Measurements from ENCODE around the gene RFT1. TPM values are rescaled to one million over a fixed set of nuclear protein-coding genes. Genes with fewer than 3 reads are reported as not detected.

The RFT1 gene
- total RNA-seq, 1 donor from 2014 or later, result 15.8 TPM

DNA sequence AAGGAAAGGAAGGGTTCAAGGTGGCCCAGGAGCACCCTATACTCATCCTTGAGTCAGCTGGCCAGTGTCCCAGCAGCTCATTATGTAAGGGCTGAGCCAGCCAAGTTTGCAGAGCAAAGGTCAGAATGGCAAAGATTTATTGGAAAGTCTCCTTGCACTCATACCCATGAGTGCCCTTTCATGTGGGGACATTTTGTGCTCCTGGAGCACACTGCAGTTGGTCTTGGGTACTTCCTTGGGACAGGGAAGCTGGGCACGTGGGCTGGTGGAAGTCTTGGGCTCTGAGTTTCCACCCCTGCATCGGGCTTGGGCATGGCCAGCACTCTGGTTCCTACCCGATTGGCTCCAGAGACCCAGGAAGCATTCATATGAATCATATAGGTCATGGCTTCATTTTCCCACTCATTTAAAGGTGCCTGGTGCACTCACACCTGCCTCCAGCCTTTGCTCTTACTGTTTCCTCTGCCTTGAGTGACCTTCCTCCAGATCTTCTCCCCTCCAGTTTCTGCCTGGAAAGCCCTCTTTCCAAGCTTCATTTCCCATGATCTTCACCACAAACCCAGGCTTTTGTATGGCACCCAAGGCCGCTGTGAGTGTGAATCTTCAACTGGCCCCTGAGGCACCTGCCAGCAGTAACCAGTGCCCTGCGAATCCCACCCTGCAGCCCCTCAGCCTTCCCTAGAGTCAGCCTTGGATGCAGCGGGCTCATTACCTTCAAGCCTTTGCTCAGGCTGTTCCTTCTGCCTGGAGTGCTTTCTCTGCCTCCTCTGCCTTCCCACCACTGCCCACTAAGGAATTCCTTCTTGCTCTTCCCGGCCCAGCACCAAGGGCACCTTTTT is 20.2 kb upstream of the RFT1 start:
- peak; percentile 59 for ATAC-seq

DNA sequence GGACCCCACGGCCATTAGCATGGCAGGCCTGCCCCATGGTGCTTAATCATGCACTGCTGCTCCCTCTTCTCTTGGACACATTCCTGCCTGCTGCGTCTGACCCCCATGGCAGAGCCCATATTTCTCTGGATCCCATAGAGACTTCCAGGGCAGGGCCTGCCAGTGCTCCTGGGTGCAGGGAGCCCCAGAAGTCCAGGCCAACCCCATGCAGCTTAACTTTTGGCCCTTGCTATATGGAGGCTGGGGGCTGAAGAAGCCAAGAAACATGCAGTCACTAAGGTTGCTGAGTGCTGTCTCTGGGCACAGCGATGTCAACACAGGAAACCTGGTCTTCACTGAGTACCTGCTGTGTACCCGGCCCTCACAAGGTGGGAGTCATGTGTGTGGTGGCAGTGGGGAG is 19.5 kb upstream of the RFT1 start:
- no peak for ATAC-seq

DNA sequence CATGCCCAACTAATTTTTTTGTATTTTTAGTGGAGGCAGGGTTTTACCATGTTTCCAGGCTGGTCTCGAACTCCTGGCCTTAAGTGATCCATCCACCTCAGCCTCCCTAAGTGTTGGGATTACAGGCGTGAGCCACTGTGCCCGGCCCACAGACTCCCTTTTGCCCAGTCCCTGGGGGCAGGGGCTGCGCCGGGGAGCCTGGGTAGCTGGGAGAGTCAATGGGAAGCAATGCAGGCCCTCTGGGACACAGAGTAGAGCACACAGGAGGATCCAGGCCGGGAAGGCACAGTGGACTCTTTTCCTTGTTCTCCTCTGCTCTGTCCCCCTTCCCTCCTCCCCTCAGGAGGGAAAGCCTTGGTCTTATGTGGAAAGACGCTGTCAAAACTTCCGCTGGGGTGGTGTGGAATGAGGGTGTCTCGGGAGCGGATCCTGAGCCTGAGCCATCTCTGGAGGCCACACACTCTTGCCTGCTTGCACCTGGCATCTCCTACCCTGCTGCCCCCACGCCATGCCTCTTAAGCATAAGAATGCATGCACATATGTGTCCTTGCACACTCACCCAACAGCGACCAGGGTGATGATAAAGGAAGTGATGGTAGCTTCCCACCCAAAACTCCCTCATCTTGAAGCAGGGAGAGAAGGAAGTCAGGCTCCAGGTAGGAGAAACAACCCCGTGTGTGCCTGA is 18.9 kb upstream of the RFT1 start:
- ATAC-seq, result no peak

DNA sequence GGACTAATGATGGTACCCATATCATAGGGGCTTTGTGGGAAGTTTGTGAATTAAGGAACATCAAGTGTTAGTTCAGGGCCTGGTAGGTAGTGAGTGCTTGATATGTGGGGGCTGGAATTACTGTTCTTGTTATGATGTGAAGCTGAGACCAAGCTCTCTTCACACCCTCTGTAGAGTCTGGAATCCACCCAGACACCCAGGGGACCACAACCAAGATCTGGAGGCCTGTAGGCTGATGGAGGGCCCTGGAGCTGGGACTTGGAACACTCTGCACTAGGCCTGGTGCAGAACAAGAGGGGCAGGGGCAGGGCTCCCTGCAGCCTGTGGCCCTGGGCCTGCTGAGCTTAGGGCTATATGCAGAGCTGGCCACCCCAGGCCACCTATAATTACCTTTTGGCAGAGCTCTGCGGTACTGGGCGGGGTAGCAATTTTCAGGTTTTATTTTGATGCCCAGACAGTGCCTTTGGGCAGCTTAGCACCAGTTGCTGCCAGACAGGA is 17.7 kb upstream of the RFT1 start:
- no peak for ATAC-seq

DNA sequence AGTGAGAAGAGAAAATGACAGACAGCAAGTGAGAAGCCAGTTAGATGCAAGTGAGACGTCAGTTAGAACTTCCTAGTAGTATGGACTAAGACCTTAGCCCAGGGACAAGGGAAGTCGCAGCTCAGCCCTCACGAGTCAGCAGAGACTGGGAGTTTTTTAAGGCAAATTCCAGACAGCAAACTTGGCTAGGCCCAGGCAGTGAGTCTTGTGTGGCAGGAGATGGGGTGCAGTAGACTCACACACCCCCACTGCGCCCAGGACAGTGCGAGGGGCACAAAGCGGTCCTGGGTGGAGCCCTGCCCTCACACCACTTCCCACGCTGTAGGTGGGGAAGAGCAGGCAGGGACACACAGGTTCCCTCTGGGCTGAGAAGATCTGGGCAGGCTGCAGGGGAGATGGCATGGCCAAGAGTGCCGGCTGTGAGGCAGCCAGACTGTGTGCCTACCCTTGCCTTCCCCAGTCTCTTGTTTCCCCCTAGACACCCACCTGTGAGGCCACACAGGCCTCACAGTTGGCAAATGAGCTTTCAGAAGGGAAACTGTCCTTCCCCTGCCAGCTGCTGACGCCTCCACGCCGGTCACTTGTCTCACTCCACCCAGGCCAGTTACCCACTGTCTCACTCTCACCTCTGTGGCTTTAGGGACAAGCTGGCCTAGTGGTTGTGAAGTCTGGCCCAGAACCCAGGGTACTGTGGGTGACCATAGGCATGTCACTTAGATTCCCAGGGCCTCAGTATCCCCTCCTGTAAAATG is 17.1 kb upstream of the RFT1 start:
- no peak for ATAC-seq

DNA sequence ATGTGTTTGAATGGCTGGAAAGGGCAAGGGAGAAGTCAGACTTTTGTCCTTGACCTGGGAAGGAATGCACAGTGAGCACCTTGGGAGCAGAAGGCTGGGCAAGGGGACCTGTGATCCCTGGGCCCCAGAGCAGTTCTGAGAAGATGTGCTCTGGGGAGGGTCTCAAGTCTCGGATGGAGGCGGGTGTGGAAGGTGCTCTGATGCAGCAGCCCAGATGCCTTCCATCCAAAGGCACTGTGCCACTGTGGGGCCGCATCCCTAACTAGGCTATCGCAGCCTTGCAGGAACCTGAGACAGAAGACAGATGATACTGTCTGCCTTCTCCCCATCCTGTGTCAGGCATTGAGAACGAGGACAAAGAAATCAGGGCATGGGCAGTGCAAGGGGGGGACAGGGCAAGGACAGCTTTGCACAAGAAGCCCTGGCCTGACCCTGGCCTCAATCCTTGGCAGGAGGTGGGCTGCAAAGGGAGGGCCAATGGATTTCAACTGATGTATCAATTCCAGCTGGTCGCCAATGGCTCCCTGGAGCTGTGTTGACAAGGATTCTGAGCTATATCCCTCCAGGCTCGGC is 16.2 kb upstream of the RFT1 start:
- ATAC-seq, result no peak

DNA sequence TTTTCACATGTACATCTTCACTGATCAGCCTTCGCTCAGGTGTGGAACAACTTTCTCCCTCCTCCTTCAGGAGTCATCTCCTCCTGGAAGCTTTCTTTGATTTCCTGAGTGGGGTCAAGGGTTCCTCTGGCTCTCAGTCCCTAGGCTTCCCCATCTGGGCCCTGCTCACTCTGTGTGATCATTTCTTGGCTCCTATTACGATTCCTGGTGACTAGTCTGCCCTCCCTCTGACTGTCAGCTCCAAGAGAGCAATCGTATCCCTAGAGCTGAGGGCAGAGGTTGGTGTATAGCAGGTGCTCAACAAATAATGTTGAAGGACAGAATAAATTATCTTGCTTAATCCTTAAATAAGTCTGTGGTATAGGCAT is 15.5 kb upstream of the RFT1 start:
- no peak for ATAC-seq

DNA sequence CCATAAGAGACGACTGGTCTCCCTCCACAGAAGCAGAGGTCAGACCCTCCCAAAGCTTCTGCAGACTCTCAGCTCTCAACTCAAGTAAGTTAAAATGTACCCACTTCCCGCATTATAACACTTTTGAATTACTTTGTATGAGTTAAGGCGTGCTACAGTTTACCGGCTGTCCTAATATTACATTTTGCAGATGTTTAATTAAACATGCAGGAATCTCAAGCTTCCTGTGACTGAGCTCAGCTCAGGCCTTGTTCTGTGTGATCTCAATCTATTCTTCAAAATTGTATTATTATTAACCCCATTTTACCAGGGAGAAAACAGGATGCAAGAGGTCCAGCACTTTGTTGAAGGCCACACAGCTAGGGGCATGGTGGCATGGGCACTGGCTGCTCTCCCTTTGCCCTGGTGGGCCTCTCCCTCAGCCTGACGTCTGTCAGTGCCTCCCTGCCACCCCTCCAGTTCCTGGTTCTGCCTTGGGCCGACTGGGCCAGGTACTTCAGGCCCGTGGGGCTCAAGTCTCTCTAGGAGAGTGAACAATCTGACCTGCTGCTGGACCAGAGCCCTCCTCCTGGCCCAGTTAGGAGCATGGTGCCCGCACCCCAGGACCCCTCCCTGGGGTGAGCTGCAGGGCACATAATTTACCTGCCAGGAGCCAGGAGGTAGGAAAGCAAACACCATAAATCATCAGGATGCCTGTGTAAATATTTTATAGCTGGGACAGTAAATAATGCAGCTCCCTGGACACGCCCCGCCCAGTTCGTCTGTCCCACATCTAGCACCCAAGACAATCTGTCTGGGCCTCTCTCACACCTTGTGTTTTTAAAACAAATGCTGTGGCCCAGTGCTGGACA is 14.9 kb upstream of the RFT1 start:
- no peak for ATAC-seq

DNA sequence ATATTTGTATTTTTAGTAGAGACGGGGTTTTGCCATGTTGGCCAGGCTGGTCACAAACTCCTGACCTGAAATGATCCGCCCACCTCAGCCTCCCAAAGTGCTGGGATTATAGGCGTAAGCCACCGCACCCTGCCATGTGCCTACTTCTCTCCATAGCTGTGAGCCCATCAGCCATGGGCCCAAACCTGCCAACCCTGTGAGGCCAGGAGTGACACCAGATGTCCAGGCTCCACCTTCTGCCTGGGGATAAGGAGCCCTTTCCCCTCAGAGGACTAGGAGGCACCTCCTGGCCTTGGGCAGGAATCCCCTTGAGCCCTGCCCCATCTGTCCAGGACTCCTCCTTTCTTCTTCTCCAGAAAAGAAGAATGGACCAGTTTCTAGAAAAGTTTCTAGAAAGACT is 14.2 kb upstream of the RFT1 start:
- no peak for ATAC-seq

DNA sequence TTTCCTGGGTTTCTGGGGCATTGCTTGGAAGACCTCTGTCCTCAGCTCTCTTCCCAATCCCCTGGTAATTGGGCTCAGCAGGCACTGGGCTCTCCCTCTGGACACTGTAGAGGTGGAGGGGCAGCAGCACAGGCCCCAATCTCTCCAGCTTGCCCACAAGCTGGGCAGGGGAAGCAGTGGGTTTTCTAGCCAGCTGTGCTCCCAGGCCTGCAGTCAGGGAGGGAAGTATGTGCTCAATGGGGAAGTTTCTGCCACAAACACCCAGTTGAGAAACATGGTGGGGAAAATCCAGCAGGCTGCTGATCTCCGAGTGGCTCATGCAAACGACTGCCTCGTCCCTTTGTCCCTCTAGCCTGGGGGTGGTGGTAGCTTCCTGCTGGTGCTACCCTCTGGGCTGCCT is 12.8 kb upstream of the RFT1 start:
- no peak for ATAC-seq

DNA sequence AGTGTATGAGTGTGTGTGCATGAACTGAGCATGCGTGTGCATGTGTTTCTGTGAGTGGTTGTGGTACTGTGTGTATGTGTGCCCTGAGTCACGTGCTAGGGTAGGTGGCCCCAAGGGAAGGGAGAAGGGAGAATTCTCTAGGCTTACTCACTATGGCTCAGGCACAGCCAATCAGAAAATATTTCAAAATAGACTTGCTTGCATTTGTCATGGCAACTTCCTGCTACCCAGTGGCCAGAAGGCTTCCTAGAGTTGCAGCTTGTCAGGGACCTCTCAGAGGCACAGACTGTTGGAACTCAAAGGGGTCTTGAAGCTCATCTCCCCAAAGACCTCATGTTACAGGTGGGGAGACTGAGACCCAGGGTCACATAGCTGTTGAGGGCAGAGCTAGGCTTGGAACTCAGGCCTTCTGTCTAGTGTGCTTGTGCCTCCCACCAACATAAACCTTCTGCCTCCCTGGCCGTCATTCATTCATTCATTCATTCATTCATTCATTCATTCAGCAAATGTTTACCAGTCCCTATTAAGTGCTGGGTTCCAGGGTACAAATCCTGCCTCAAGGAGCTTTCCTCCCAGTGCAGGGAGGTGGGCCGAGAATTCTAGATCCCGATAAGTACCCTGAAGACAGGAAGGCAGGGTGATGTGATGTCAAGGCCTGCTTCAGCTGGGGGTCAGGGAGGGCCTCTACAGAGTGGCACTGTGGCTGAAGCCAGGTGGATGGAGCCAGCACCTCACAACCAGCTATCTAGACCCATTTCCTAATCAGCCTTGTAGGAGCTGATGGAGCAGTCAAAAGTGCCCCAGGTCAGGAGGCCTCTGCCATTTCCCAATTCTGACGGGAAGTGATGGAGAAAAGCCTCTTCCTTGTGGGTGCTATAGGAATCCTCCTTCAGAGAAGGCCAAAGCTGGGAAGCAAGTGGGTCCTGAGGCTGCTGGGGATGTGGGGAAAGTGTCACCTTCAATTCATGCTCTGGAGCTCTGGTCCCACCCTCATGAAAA is 10.9 kb upstream of the RFT1 start:
- ATAC-seq, result peak; percentile 75

DNA sequence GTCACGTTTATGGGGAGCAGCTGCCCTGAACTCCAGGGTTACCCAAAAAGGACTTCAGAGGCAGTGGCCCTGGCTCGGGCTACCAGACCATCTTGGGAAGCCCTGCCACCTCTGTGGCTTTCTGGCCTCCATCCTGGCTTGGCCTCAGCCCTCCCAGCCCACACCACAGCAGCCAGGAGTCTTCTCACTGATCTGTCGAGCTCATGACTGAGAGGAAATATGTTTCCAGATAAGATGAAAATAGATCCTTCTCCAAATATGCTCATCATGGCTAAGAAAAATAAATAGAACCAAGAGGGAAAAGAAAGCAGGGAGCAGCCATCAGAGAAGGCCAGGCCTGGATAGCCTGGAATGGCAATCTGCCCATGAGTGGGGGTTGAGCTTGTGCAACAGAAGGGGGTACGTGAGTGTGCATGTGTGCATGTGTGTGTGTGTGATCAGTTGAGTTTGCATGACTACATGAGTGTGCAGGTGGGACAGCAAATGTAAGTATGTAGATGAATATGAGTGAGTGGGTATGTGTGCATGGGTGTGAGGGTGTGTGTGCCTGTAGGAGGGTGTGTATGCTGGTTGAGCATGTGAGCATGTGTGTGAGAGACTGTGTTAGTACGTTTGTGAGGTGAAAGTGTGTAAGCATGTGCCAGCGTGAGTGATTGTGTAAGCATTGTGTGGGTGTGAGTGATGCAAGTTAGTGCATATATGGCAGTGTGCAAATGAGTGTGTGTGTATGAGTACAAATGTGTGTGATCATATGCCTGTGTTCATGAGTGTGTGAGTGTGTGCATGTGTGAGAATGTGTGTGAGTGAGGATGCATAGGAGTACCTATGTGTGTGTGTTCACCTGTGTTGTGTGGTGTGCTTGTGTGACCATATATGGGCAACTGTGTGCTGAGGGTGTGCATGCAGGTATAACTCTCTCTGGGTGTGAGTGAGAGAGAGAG is 9.9 kb upstream of the RFT1 start:
- ATAC-seq, result no peak

DNA sequence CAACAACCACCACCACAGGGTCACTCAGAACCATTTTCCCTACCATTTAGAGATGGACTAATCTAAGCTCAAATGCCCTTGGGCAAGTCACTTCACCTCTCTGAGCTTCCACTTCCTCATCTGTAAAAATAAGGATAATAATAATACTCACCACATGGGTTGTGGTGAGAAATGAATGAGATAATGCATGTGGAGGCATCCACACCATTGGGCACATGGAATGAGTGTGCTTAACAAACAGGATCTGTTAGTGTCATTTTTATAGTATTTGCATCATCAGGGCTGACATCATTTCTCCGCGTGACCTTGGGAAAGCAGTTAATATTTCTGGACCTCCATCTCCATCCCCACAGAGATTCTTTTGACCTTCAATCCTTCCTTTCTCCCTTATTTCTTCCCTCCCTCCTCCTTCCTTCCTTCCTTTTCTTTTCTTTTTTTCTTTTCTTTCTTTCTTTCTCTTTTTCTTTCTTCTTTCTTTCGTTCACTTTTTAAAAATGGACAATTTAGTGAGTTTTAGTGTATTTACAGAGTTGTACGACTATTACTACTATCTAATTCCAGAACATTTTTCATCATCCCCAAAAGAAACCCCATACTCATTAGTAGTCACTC is 7.7 kb upstream of the RFT1 start:
- ATAC-seq, result no peak

DNA sequence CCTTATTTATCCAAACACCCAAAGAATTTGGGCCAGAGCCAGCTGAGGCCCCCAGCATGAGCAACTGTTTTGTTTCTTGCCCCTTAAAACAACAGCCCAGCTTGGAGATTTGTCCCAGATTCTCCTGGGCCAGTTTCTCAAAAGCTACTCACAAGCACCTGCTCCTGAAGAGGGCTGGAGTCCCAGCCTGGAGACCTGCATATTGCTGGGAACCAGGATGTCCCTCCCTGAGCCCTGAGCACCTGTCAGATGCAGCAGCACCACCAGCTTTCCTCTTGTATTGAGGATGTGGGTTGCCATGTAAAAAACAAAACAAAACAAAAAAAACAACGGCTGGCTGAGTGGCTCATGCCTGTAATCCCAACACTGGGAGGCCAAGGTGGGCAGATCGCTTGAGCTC is 7.0 kb upstream of the RFT1 start:
- ATAC-seq, result no peak

DNA sequence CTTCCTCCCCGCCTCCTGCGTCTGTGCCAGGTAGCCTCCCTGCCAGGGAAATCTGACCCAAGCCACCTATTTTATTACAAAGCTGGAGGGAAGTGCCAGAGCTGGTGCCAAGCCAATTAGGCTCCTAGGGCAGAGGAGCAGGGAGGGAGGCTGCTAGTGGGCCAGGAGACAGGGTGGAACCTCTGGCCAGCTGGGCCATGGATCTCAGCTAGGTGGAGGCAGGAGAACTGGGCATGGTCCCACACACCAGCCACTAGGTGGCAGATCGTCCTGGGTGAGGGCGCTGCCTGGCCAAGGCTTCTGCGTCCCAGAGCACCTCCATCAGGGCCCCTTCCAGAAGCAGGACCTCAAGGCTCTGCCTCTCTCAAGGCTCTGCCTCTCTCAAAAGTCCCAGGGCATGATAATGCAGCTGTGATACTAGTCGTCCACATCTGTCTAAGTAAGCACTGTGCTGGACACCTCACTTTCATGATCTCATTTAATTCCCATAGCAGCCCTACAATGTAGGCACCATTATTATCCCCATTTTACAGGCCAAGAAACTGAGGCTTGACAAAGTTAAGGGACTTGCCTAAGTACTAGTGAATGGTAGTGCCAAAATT is 4.5 kb upstream of the RFT1 start:
- ATAC-seq, result peak; percentile 76

DNA sequence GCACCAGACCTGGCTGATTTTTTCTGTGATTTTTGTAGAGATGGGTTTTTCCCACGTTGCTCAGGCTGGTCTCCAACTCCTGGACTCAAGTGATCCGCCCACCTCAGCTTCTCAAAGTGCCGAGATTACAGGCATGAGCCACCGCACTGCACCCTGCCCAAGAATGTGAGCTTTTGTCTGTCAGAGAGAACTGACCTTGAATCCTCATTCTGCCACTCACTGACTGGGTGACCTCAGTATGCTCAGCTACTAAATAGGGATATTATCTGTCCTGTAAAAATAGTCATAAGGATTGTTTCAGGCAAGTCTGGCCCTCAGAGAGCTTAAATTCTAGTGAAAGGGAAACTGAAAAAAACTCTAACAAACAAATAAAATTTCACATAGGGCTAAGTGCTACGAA is 2.1 kb upstream of the RFT1 start:
- ATAC-seq, result no peak

DNA sequence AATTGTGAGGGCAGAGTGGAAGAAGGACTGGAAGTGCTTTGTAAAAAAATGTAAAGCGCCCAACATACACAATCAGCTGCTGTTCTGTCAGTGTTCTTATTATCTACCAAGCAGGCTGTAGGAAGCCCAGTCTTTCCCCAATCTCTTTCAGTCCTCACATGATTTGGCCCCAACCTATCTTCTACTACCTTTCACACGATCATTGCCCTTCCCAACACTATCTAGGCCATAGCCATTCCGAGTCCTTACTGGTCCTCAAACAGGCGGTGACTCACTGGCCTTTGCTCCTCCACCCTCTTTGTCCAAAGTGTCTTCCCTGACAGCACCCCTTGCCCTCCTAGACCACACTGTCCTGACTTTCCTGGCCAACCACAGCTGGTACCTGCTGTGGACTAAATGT is 861 bp upstream of the RFT1 start:
- ATAC-seq, result no peak

DNA sequence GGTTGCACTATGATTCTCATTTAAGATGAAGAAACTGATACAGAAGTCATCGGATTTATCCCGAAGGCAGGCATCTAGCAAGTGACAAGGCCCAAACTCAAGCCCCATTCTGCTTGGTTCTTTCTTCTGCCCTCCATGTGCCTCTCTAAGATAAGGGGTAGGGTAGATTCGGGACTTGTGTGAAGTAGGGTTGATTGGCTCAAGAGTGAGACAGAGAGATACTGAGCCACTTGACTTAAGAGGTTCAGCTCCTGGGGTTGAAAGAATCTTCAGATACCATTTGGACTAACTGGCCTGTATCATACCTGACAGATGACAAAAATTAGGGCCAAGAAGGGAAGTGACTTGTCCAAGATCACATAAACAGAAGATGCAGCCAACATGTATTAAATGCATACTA is 891 bp downstream of the RFT1 start:
- ATAC-seq, result no peak

DNA sequence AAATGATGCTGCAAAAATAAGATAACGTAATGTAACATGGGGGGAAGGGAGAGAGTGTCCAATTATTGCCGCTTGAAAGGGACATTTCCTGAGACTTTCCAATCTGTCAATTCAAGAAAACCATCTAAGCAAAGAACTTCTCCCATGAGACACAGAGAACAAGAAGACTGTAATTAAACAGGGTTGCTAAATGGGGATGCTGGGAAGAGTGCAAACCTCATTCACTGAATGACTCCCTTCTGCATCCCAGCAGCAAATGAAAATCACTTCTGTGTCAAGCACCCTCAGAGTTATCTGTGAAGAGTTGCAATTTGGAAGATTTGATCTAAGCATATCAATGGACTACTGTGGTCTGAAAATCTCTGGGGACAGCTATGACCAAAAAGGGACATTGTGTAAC is 3.6 kb downstream of the RFT1 start:
- ATAC-seq, result no peak
